GM18498 (cell line): Measurements from ENCODE around the gene PADI2.

ENCODE experiments used
- ATAC-seq: cut with Tn5 transposase; IDR thresholded peaks from one replicate; pipeline ENCODE4 v1.9.1; 2021; ENCODE audit warnings: mild to moderate bottlenecking, moderate library complexity; ENCODE audit not compliant: unreplicated experiment

PADI2 gene

GRCh38 chr1:17059391-17060305, 59.6 kb downstream of the PADI2 start:
- ATAC-seq: no peak

GRCh38 chr1:17056551-17056950, 62.7 kb downstream of the PADI2 start:
- ATAC-seq: no peak

GRCh38 chr1:17055801-17056200, 63.5 kb downstream of the PADI2 start:
- no peak for ATAC-seq

- ATAC-seq: peak; percentile 99
These were observed 65.4 kb downstream of the PADI2 start, which contains the start of gene SDHB for GRCh38 chr1:17053685-17054410. Gene SDHB (minus strand): TSS chr1:17054032. CDS start chr1:17054019, 13 bp downstream.

- ATAC-seq: no peak
These were observed 66.1 kb downstream of the PADI2 start for GRCh38 chr1:17053086-17053684.

- ATAC-seq: no peak
These were observed 66.6 kb downstream of the PADI2 start for GRCh38 chr1:17052641-17053040.

GRCh38 chr1:17052038-17052437, 67.2 kb downstream of the PADI2 start:
- no peak for ATAC-seq

GRCh38 chr1:17047924-17048323, 71.3 kb downstream of the PADI2 start:
- no peak for ATAC-seq

GRCh38 chr1:17046334-17046657, 73.0 kb downstream of the PADI2 start:
- no peak for ATAC-seq

GRCh38 chr1:17045634-17046333, 73.5 kb downstream of the PADI2 start:
- no peak for ATAC-seq

- no peak for ATAC-seq
These were observed 74.1 kb downstream of the PADI2 start for GRCh38 chr1:17045150-17045549.

- ATAC-seq: no peak
These were observed 75.6 kb downstream of the PADI2 start for GRCh38 chr1:17043676-17044075.

- ATAC-seq: no peak
These were observed 79.1 kb downstream of the PADI2 start for GRCh38 chr1:17040135-17040534.

- no peak for ATAC-seq
These were observed 79.7 kb downstream of the PADI2 start for GRCh38 chr1:17039522-17039921.

- no peak for ATAC-seq
These were observed 85.8 kb downstream of the PADI2 start for GRCh38 chr1:17033481-17033880.

GRCh38 chr1:17032741-17033140, 86.5 kb downstream of the PADI2 start:
- ATAC-seq: no peak

- ATAC-seq: no peak
These were observed 87.8 kb downstream of the PADI2 start for GRCh38 chr1:17031436-17031835.

- no peak for ATAC-seq
These were observed 89.0 kb downstream of the PADI2 start for GRCh38 chr1:17030206-17030605.

GRCh38 chr1:17028662-17029188, 90.5 kb downstream of the PADI2 start:
- no peak for ATAC-seq

GRCh38 chr1:17027900-17028299, 91.4 kb downstream of the PADI2 start:
- ATAC-seq: no peak

- ATAC-seq: no peak
These were observed 91.8 kb downstream of the PADI2 start for GRCh38 chr1:17027403-17027802.
